Measurements from ENCODE around the gene TPST1.

GRCh38 chr7:66164356-66164755 is 40.8 kb upstream of the TPST1 start:
- TF ChIP-seq CTCF (IDR thresholded peaks at IDR 0.05) (no peak), POLR2A (IDR thresholded peaks at IDR 0.05) (no peak), EP300 (IDR thresholded peaks at IDR 0.05) (no peak)
